ENCODE results near the gene KRTAP4-7. TPM values are rescaled to one million over a fixed set of nuclear protein-coding genes. Genes with fewer than 3 reads are reported as not detected.
"Not testable (repeated sequence)": the region's sequence is repeated elsewhere in the genome, so short reads cannot be mapped to it uniquely, and the experiment has no call there.

Gene KRTAP4-7
- total and polyA plus RNA-seq, 9 donors, result not detected

GRCh38 chr17:41108728-41109386 is 24.9 kb downstream of the KRTAP4-7 start:
- not testable (repeated sequence) for H3K4me3 ChIP-seq (ENCODE audit: low read length); H3K36me3 ChIP-seq (ENCODE audit: control insufficient read depth, insufficient read depth, low read length); H3K9me3 ChIP-seq (replicated peaks; ENCODE audit: control insufficient read depth, low read depth, low read length); H3K27me3 ChIP-seq (ENCODE audit: control insufficient read depth, insufficient read depth, low read length); H3K4me1 ChIP-seq (ENCODE audit: control insufficient read depth, insufficient read depth, low read length); DNase-seq; H3K27ac ChIP-seq (ENCODE audit: low read length)
- WGBS (ENCODE audit: insufficient coverage), result no CpG with 5 or more reads among the region's 1 CpG

- no CpG with 5 or more reads among the region's 2 CpGs for WGBS (ENCODE audit: insufficient coverage)
- no peaks in the 10 kb centered on the region for H3K4me1 ChIP-seq (ENCODE audit: control insufficient read depth, insufficient read depth, low read length)
- no peaks in the 10 kb centered on the region for H3K27me3 ChIP-seq (ENCODE audit: control insufficient read depth, insufficient read depth, low read length)
- DNase-seq, result no peak
- no peak overlapping the region for H3K4me3 ChIP-seq (ENCODE audit: low read length)
- no peak overlapping the region for H3K27ac ChIP-seq (ENCODE audit: low read length)
- no peaks in the 10 kb centered on the region for H3K9me3 ChIP-seq (replicated peaks; ENCODE audit: control insufficient read depth, low read depth, low read length)
- H3K36me3 ChIP-seq (ENCODE audit: control insufficient read depth, insufficient read depth, low read length), result no peaks in the 10 kb centered on the region
Observed at GRCh38 chr17:41111151-41111885, 27.4 kb downstream of the KRTAP4-7 start.

- H3K36me3 ChIP-seq (ENCODE audit: control insufficient read depth, insufficient read depth, low read length), result no peaks in the 10 kb centered on the region
- DNase-seq, result peak; percentile 12
- no peaks in the 10 kb centered on the region for H3K27me3 ChIP-seq (ENCODE audit: control insufficient read depth, insufficient read depth, low read length)
- no peaks in the 10 kb centered on the region for H3K4me1 ChIP-seq (ENCODE audit: control insufficient read depth, insufficient read depth, low read length)
- H3K4me3 ChIP-seq (ENCODE audit: low read length), result no peak overlapping the region
- H3K9me3 ChIP-seq (replicated peaks; ENCODE audit: control insufficient read depth, low read depth, low read length), result no peaks in the 10 kb centered on the region
- WGBS (ENCODE audit: insufficient coverage), result 85% methylated on average over 2 of the region's 5 CpGs
- H3K27ac ChIP-seq (ENCODE audit: low read length), result no peak overlapping the region
Observed at GRCh38 chr17:41116297-41116696, 32.3 kb downstream of the KRTAP4-7 start.

GRCh38 chr17:41117846-41118386 is 34.0 kb downstream of the KRTAP4-7 start, which contains the start of gene KRTAP4-11:
Gene KRTAP4-11, minus strand, starts transcription at chr17:41118373. Its CDS starts 58 bp downstream, at chr17:41118315.
- not testable (repeated sequence) for H3K27me3 ChIP-seq (ENCODE audit: control insufficient read depth, insufficient read depth, low read length); DNase-seq; H3K4me1 ChIP-seq (ENCODE audit: control insufficient read depth, insufficient read depth, low read length); H3K36me3 ChIP-seq (ENCODE audit: control insufficient read depth, insufficient read depth, low read length); H3K9me3 ChIP-seq (replicated peaks; ENCODE audit: control insufficient read depth, low read depth, low read length); H3K27ac ChIP-seq (ENCODE audit: low read length); H3K4me3 ChIP-seq (ENCODE audit: low read length)
- 73% methylated on average over 9 of the region's 10 CpGs for WGBS (ENCODE audit: insufficient coverage)

GRCh38 chr17:41118721-41119120 is 34.8 kb downstream of the KRTAP4-7 start:
- no peaks in the 10 kb centered on the region for H3K27me3 ChIP-seq (ENCODE audit: control insufficient read depth, insufficient read depth, low read length)
- WGBS (ENCODE audit: insufficient coverage), result no CpG with 5 or more reads among the region's 4 CpGs
- DNase-seq, result no peak
- no peaks in the 10 kb centered on the region for H3K4me1 ChIP-seq (ENCODE audit: control insufficient read depth, insufficient read depth, low read length)
- peaks cover 2% of the 10 kb centered on the region for H3K9me3 ChIP-seq (replicated peaks; ENCODE audit: control insufficient read depth, low read depth, low read length)
- H3K4me3 ChIP-seq (ENCODE audit: low read length), result no peak overlapping the region
- no peaks in the 10 kb centered on the region for H3K36me3 ChIP-seq (ENCODE audit: control insufficient read depth, insufficient read depth, low read length)
- no peak overlapping the region for H3K27ac ChIP-seq (ENCODE audit: low read length)

GRCh38 chr17:41119696-41120690 is 36.0 kb downstream of the KRTAP4-7 start:
- H3K9me3 ChIP-seq (replicated peaks; ENCODE audit: control insufficient read depth, low read depth, low read length); H3K27me3 ChIP-seq (ENCODE audit: control insufficient read depth, insufficient read depth, low read length); H3K27ac ChIP-seq (ENCODE audit: low read length); H3K36me3 ChIP-seq (ENCODE audit: control insufficient read depth, insufficient read depth, low read length); H3K4me1 ChIP-seq (ENCODE audit: control insufficient read depth, insufficient read depth, low read length); H3K4me3 ChIP-seq (ENCODE audit: low read length): not testable (repeated sequence)
- WGBS (ENCODE audit: insufficient coverage), result no CpG with 5 or more reads among the region's 11 CpGs
- DNase-seq, result peak; percentile 22

GRCh38 chr17:41121742-41122141 is 37.8 kb downstream of the KRTAP4-7 start:
- no peaks in the 10 kb centered on the region for H3K27me3 ChIP-seq (ENCODE audit: control insufficient read depth, insufficient read depth, low read length)
- H3K4me3 ChIP-seq (ENCODE audit: low read length), result no peak overlapping the region
- WGBS (ENCODE audit: insufficient coverage), result 91% methylated on average over 1 of the region's 2 CpGs
- H3K4me1 ChIP-seq (ENCODE audit: control insufficient read depth, insufficient read depth, low read length), result no peaks in the 10 kb centered on the region
- no peak overlapping the region for H3K27ac ChIP-seq (ENCODE audit: low read length)
- no peak for DNase-seq
- H3K9me3 ChIP-seq (replicated peaks; ENCODE audit: control insufficient read depth, low read depth, low read length), result peaks cover 2% of the 10 kb centered on the region
- no peaks in the 10 kb centered on the region for H3K36me3 ChIP-seq (ENCODE audit: control insufficient read depth, insufficient read depth, low read length)

GRCh38 chr17:41123292-41123990 is 39.5 kb downstream of the KRTAP4-7 start:
- DNase-seq; H3K9me3 ChIP-seq (replicated peaks; ENCODE audit: control insufficient read depth, low read depth, low read length); H3K27me3 ChIP-seq (ENCODE audit: control insufficient read depth, insufficient read depth, low read length); H3K27ac ChIP-seq (ENCODE audit: low read length); H3K36me3 ChIP-seq (ENCODE audit: control insufficient read depth, insufficient read depth, low read length); H3K4me3 ChIP-seq (ENCODE audit: low read length); H3K4me1 ChIP-seq (ENCODE audit: control insufficient read depth, insufficient read depth, low read length): not testable (repeated sequence)
- WGBS (ENCODE audit: insufficient coverage), result 79% methylated on average over 12 of the region's 12 CpGs

- H3K4me1 ChIP-seq (ENCODE audit: control insufficient read depth, insufficient read depth, low read length); H3K9me3 ChIP-seq (replicated peaks; ENCODE audit: control insufficient read depth, low read depth, low read length); H3K27ac ChIP-seq (ENCODE audit: low read length); H3K36me3 ChIP-seq (ENCODE audit: control insufficient read depth, insufficient read depth, low read length); DNase-seq; H3K27me3 ChIP-seq (ENCODE audit: control insufficient read depth, insufficient read depth, low read length); H3K4me3 ChIP-seq (ENCODE audit: low read length): not testable (repeated sequence)
- WGBS (ENCODE audit: insufficient coverage), result 58% methylated on average over 2 of the region's 3 CpGs
Observed at GRCh38 chr17:41123991-41124371, 40.0 kb downstream of the KRTAP4-7 start, which contains the start of gene KRTAP4-12. Gene KRTAP4-12, minus strand, starts transcription at chr17:41124182. Its CDS starts 60 bp downstream, at chr17:41124122.

All from muscle of leg (tissue), 11 donors.